GM21825 (cell line): Measurements from ENCODE around the gene ARID5A.

Source experiments
- ATAC-seq: cut with Tn5 transposase; IDR thresholded peaks from one replicate; pipeline ENCODE4 v1.9.1; 2021; ENCODE audit warnings: mild to moderate bottlenecking, moderate library complexity; ENCODE audit not compliant: unreplicated experiment

ARID5A gene

GRCh38 chr2:96527286-96528005 lies 9.1 kb upstream of the ARID5A start:
- peak; percentile 30 for ATAC-seq

GRCh38 chr2:96528006-96528699 lies 8.4 kb upstream of the ARID5A start:
- peak; percentile 25 for ATAC-seq

- no peak for ATAC-seq
Observed at GRCh38 chr2:96528700-96529375, 7.7 kb upstream of the ARID5A start.

- ATAC-seq, result no peak
Observed at GRCh38 chr2:96529376-96530143, 7.0 kb upstream of the ARID5A start.

- ATAC-seq, result no peak
Observed at GRCh38 chr2:96530144-96530430, 6.5 kb upstream of the ARID5A start.

GRCh38 chr2:96530474-96531357 lies 5.8 kb upstream of the ARID5A start:
- no peak for ATAC-seq

- no peak for ATAC-seq
Observed at GRCh38 chr2:96531366-96531765, 5.2 kb upstream of the ARID5A start.

- peak; percentile 19 for ATAC-seq
Observed at GRCh38 chr2:96531872-96532505, 4.6 kb upstream of the ARID5A start.

GRCh38 chr2:96532641-96533291 lies 3.8 kb upstream of the ARID5A start:
- ATAC-seq, result no peak

GRCh38 chr2:96533292-96534073 lies 3.1 kb upstream of the ARID5A start:
- ATAC-seq, result no peak

GRCh38 chr2:96534141-96534540 lies 2.4 kb upstream of the ARID5A start:
- ATAC-seq, result no peak

- no peak for ATAC-seq
Observed at GRCh38 chr2:96534701-96535181, 1.8 kb upstream of the ARID5A start.

- ATAC-seq, result no peak
Observed at GRCh38 chr2:96535331-96535730, 1.2 kb upstream of the ARID5A start.

- ATAC-seq, result peak; percentile 44
Observed at GRCh38 chr2:96537066-96537733, 648 bp downstream of the ARID5A start.

GRCh38 chr2:96537734-96538486 lies 1.4 kb downstream of the ARID5A start:
- ATAC-seq, result no peak

- ATAC-seq, result no peak
Observed at GRCh38 chr2:96538487-96539214, 2.1 kb downstream of the ARID5A start.
